AG09319 (cell line): ENCODE data around the gene RHBDF2.

Experiments used
- DNase-seq: peaks from one replicate; pipeline ENCODE4 v3.0.0-alpha.2; 2010; ENCODE audit warnings: low read depth; ENCODE audit errors: extremely low read depth
- TF ChIP-seq, protein P1 (sequence below): IDR thresholded peaks from 2 replicates; pipeline ENCODE4 v1.5.1; 2011; ENCODE audit warnings: low read depth, mild to moderate bottlenecking, inconsistent platforms, low read length, moderate library complexity

The RHBDF2 gene

DNA sequence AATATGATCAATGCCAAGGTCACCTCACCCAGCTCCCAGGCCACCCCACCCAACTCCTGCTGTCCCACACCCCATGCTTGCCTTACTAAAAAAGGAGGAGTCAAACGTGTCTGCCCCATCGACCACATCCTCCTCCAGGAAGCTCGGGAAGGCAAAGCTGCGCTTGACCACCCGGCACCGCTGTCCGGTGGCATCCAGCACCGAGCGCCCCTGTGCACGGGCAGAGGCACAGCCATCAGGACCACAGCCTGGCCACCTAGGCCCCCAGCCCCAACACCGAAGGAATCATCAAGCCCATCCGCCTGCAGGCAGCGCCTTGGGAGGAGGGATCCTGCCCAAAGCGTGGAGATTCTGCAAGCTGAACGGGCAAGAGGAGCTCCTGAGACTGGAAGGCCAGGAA lies 23.6 kb downstream of the RHBDF2 start:
- no peak for DNase-seq
- TF ChIP-seq, protein P1, sequence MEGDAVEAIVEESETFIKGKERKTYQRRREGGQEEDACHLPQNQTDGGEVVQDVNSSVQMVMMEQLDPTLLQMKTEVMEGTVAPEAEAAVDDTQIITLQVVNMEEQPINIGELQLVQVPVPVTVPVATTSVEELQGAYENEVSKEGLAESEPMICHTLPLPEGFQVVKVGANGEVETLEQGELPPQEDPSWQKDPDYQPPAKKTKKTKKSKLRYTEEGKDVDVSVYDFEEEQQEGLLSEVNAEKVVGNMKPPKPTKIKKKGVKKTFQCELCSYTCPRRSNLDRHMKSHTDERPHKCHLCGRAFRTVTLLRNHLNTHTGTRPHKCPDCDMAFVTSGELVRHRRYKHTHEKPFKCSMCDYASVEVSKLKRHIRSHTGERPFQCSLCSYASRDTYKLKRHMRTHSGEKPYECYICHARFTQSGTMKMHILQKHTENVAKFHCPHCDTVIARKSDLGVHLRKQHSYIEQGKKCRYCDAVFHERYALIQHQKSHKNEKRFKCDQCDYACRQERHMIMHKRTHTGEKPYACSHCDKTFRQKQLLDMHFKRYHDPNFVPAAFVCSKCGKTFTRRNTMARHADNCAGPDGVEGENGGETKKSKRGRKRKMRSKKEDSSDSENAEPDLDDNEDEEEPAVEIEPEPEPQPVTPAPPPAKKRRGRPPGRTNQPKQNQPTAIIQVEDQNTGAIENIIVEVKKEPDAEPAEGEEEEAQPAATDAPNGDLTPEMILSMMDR = no peak

DNA sequence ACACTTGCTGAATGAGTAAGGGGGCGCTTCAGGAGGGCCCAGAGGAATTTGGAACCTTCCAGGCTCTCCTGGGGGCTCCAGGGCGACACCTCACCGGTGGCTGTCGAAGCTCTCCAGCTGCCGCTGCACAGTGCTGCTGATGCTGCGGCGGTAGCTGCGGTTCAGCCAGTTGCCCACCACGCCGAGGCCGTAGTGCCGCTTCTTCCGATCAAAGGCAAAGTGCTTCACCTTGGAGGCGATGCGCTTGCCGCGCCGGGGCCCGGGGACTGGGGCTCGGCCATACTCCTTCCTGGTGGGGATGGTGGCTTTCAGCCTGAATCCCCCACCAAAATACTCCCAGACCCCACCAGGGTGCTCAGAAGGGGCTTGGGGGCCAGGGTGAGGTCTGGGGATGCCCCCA lies 24.5 kb downstream of the RHBDF2 start:
- TF ChIP-seq, protein P1 = no peak
- no peak for DNase-seq

DNA sequence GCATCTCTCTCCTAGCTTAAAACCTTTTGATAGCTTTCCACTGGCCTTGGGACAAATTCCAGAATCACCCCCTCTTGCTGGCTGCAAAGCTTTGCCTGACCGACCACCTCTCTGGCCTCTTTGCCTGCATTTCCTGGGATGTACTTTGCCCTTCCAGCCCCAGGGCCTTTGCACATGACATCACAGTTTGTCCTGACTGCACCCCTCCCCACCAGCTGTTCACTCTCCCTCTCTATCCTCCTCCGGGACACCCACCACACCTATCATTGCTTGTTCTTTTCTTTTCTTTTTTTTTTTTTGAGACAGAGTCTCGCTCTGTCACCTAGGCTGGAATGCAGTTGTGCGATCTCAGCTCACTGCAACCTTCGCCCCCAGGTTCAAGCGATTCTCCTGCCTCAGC lies 25.9 kb downstream of the RHBDF2 start:
- TF ChIP-seq, protein P1 = no peak

DNA sequence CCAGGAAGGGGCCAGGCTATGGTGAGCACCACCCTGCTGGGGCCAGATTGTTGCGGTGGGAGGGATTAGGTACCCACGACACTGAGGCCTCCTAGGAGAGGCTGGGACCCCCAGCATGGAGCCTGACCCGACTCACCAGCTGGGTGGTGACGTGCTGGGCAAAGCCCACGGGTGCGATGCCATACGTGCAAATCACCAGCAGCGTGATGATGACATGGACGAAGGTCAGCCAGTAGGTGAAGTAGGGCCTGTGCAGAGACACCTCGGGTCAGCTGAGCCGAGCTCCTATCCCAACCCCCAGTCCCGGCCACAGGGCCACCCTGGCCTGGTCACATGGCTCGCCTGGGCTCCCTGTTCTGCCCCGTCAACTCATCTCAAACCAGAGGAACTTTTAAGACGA lies 26.3 kb downstream of the RHBDF2 start:
- TF ChIP-seq, protein P1 = no peak
- no peak for DNase-seq

More for the DNA sequence above, 25.9 kb downstream of the RHBDF2 start:
- DNase-seq = no peak

DNA sequence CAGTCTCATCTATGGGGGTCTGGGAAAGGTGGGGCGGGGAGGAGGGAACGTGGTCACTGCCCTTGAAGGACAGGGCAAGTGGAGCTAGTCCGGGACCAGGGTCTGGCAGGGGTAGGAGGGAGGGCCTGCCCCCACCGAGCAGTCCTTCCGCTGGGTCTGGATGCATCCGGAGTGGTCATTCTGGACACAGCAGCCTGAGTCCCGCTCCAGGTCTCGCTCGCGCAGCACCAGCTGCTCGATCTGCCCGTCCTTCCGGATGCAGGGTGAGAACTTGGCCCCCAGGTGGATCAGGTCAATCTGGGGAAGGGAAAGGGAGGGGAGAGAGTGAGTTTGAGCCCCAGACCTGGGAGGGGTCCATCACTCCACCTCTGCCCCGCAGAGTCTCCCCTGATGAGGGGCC lies 27.0 kb downstream of the RHBDF2 start:
- no peak for DNase-seq
- TF ChIP-seq, protein P1 = no peak

DNA sequence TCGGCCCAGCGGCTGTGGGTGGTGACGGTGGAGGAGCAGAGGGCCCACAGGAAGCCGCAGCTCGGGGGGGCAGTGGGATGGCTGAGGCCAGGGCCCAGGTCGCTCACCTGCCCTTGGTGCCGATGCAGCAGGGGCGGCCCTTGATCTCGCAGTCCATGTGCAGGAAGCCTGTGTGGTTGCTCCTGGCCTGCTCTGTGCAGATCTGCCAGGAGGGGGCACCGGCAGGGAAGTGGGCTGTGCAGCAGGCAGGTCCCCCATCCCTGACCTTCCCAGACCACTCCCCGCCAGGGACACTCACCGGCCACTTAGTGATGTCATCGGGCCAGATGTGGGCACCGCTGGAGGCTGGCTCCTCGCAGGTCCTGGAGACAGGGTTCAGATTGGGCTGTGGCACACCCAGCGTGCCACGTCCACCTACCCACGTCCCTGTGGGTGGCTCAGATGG lies 27.7 kb downstream of the RHBDF2 start:
- DNase-seq = no peak
- TF ChIP-seq, protein P1 = no peak; the same call in none of the 2 replicates

DNA sequence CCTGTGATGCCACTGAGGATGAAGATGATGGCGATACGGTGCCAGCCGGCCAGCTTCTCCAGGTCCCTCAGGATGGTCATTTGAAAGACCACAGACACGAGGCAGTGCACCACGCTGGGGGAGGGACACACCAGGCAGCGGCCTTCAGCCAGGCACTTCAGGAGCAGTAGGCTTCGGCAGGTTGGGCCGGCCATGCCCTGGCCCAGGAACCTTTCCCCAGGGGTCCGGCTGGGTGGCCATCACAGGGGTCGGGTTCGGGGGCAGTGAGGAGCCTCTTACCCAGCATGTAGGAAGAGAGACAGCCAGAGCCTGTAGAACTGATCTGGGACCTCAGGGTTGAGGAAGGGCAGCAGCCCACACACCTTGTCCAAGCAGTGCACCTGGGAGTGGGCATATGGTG lies 28.5 kb downstream of the RHBDF2 start:
- TF ChIP-seq, protein P1 = no peak
- DNase-seq = no peak

DNA sequence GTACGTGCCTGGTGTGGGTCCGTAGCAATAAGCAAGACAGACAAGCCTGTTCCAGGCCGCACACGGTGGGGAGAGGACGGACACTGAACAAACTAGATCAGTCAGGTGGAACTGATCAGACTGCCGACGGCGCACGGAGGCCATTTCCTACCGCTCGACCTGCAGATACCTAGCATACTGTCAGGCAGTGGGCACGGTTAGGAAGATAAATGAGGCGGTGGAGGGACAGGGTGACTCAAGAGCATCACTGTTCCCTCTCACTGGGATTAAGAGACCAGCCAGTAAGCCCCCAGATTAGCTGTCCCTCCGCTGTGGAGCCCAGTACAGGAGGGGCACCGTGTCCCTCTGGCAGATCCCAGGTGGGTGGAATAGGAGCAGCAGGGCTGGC lies 29.0 kb downstream of the RHBDF2 start:
- DNase-seq = no peak
- TF ChIP-seq, protein P1 = no peak
